Left cardiac atrium (tissue), 4 donors: ENCODE measurements around the gene TTF2. TPM values are rescaled to one million over a fixed set of nuclear protein-coding genes. Genes with fewer than 3 reads are reported as not detected.
A peak's percentile ranks its signal among the peaks of the same experiment; 100 is the strongest.

Experiments
- ATAC-seq, 2 donors: fragments of 200-7000 bp; cut with Tn5 transposase; one replicate each; pipeline ENCODE4 v1.9.1; 2020; ENCODE audit warnings: mild to moderate bottlenecking in 2 of 2, moderate library complexity in 2 of 2
- DNase-seq: peaks from one replicate; pipeline ENCODE4 v3.0.0-alpha.2; 2020
- intact Hi-C, 2 donors: fragments of 100-400 bp; cut with DNase I; formaldehyde crosslinking; loops; one replicate each; pipeline versions ENCODE4 v1.14.1 to v1.15.1; 2022 to 2023
- total RNA-seq, 2 donors: library from RNA; stranded (reverse); fragmentation: NEBNext Ultra II Directional; extraction: Animal tissue kit (Norgen Biotek cat#: 25700); gene quantifications; one replicate each; pipeline ENCODE4 v1.2.1, GENCODE V29; 2021
- donor health status: DM: no; HTN: yes; CAD: no.
- donor health status: DM: no; HTN: yes; CAD: no; lungs with severe emphysema.
- donor health status: DM: yes; HTN: yes; CAD: no.
- donor health status: Dilated cardiomyopathy.

TTF2 gene
- total RNA-seq, 2 donors from 2014 or later: 8.0 to 9.4 TPM

DNA sequence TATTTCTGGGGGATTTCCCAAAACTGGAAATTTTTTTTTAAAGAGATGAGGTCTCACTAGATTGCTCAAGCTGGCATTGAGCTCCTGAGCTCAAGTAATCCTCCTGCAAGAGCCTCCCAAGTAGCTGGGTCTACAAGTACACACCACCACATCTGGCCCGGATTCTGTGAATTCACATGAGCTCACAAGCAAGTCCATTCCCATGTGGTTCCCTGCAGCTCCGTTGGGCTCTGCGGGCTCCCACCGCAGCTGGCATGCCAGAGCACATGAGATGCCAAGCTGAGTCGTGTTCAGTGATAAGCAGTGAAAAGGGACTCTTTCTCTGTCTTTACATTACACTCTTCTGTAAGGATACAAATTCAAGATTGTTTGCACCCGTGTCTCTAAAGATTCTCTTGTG, 21.9 kb upstream of the TTF2 start:
- ATAC-seq (no peak), DNase-seq (no peak)
- intact Hi-C loops: no loop called here

DNA sequence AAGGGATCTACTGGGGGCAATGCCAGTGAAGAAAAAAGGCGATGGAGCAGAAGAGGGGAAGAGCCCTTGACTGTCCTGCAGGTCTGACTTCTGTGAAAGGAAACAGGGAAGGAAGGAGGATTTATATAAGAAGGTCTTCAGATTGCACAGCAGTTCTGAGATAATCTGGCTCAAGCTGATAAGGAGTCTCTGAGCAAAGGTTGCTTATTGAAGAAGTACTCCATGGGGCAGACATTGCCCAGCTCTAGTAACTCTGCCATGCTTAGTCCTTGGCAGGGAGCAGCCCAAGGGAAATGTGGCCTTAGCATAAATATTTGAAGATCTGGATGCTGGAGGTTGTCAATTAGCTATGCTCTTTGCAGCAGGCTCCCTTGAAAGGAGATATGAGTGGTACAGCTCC, 15.9 kb upstream of the TTF2 start:
- no peak for ATAC-seq
- intact Hi-C loops: loop anchor here in 1 of 2 donors (10.0 kb wide), 1 partner anchor 169 kb away; no protein-coding TSS in a partner anchor

DNA sequence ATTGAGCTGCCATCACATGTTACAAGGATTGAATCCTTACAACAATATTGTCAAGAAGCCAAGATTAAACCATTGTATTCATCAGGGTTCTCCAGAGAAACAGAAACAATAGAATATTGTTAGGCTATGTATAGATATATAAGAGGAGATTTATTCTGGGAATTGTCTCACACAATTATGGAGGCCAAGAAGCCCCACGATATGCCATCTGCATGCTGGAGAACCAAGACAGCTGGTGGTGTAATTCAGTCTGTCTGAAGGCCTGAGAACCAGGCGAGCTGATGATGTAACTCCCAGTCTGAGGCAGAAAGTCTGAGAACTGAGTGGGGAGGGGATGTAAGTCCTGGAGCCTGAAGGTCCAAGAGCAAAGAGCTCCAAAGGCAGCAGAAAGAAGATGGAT, 14.5 kb upstream of the TTF2 start:
- DNase-seq (no peak), ATAC-seq (no peak)
- intact Hi-C loops: loop anchor here in 1 of 2 donors (5.0 to 10.0 kb wide), 2 partner anchors 171 to 313 kb away; no protein-coding TSS in a partner anchor

More for the DNA sequence above, 15.9 kb upstream of the TTF2 start:
- no peak for DNase-seq

- ATAC-seq: no peak
- DNase-seq: no peak
- intact Hi-C loops: loop anchor here in 1 of 2 donors (5.0 to 10.0 kb wide), 2 partner anchors 172 to 314 kb away; no protein-coding TSS in a partner anchor
Observed at GRCh38 chr1:117046781-117047180, 13.3 kb upstream of the TTF2 start.

GRCh38 chr1:117047271-117047670, 12.9 kb upstream of the TTF2 start:
- ATAC-seq (no peak), DNase-seq (no peak)
- intact Hi-C loops: loop anchor here in 1 of 2 donors (5.0 to 10.0 kb wide), 2 partner anchors 172 to 315 kb away; no protein-coding TSS in a partner anchor

- no peak for DNase-seq
- intact Hi-C loops: loop anchor here in 1 of 2 donors (5.0 to 10.0 kb wide), 3 partner anchors 175 to 318 kb away; no protein-coding TSS in a partner anchor
- ATAC-seq: peak in 1 of 2 donors; percentile 69
Observed at GRCh38 chr1:117049857-117050256, 10.3 kb upstream of the TTF2 start.

- ATAC-seq (peak; percentile 54 to 57), DNase-seq (no peak)
- intact Hi-C loops: loop anchor here in 1 of 2 donors (5.0 kb wide), 1 partner anchor 199 kb away; no protein-coding TSS in a partner anchor
Observed at GRCh38 chr1:117051224-117052064, 8.7 kb upstream of the TTF2 start.

DNA sequence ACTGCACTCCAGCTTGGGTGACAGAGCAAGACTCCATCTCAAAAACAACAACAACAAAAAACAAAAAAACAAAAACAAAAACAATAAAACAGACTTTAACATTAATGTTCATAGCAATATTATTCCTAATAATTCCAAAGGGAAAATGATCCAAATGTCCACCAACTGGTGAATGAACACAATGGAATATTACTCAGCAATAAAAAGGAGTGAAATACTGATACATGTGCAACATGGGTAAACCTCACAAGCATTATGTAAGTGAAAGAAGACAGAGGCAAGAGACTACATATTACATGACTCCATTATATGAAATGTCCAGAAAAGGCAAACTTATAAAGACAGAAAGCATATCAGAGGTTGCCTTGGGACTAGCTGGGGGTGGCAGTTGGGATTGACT, 6.1 kb upstream of the TTF2 start:
- intact Hi-C loops: loop anchor here (2.0 to 5.0 kb wide), 2 partner anchors 202 to 317 kb away; no protein-coding TSS in a partner anchor
- DNase-seq (no peak), ATAC-seq (no peak)

GRCh38 chr1:117058810-117059209, 1.3 kb upstream of the TTF2 start:
- ATAC-seq: no peak
- intact Hi-C loops: loop anchor here in 1 of 2 donors (5.0 kb wide), 1 partner anchor 487 kb away; the partner anchor contains the start of gene CD58

GRCh38 chr1:117059334-117059677, 820 bp upstream of the TTF2 start:
- DNase-seq: peak; percentile 33
- ATAC-seq: peak in 1 of 2 donors; percentile 19
- intact Hi-C loops: loop anchor here in 1 of 2 donors (5.0 kb wide), 1 partner anchor 487 kb away; the partner anchor contains the start of gene CD58

More at GRCh38 chr1:117058810-117059209, 1.3 kb upstream of the TTF2 start:
- no peak for DNase-seq

DNA sequence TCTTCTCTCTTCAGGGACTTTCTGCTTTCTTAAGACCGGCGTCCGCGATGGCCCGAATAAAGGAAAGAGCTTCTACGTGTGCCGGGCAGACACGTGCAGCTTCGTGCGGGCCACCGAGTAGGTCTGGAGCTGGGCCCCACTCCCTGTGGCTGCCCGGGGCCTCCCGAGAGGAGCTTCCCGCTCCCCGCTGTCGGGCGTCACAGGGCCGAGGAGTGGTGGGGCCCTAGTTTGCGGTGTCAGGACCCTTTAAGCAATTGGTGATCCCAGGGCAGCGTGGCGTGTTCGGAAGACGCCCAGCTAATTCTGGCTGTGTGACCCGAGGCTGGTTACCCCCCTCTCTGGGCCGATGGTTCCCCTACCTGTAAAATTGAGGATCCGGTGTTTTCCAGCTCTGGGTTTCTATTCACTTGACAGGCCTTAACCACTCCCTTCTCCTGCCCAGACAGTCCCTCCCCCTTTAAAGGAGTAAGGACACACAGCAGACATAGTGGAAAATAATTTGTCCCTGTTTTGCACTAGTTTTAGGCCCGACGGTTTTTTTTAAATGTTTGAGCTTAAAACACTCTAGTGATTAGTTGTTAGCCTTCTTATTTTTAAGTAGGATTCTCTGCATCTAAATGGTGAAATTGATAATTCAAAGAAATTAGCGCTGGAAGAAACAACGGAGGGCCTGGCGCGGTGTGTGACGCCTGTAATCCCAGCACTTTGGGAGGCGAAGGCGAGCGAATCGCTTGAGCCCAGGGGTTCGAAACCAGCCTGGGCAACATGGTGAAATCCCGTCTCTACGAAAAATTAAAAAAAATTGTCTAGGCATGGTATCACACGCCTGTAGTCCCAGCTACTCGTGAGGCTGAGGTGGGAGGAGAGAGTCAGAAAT, 553 bp downstream of the TTF2 start:
- DNase-seq (no peak), ATAC-seq (peak; percentile 56 to 74)
- intact Hi-C loops: no loop called here

DNA sequence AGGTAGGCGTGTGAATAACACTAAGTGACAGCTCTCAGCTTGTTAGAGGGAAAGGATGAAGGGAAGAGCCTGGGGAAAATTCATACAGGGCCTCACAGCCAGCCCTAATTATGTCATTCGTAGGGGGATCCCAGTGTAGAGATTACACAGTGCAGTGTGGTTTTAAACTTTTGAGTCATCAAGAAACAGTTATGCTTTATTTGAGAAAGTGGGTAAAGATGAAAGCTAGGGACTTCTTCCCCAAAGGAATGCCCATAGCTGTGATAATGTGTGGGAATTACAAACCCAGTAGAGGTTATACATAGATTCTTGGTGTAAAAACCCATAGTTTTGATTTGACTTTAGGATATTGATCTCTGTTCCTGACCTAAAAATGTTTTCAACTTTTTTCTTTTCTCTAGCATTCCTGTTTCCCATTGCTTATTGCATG, 1.9 kb downstream of the TTF2 start:
- intact Hi-C loops: no loop called here
- no peak for DNase-seq
- no peak for ATAC-seq

GRCh38 chr1:117066367-117066766, 6.2 kb downstream of the TTF2 start:
- intact Hi-C loops: loop anchor here in 1 of 2 donors (5.0 kb wide), 1 partner anchor 61 kb away; no protein-coding TSS in a partner anchor
- no peak for DNase-seq
- no peak for ATAC-seq

DNA sequence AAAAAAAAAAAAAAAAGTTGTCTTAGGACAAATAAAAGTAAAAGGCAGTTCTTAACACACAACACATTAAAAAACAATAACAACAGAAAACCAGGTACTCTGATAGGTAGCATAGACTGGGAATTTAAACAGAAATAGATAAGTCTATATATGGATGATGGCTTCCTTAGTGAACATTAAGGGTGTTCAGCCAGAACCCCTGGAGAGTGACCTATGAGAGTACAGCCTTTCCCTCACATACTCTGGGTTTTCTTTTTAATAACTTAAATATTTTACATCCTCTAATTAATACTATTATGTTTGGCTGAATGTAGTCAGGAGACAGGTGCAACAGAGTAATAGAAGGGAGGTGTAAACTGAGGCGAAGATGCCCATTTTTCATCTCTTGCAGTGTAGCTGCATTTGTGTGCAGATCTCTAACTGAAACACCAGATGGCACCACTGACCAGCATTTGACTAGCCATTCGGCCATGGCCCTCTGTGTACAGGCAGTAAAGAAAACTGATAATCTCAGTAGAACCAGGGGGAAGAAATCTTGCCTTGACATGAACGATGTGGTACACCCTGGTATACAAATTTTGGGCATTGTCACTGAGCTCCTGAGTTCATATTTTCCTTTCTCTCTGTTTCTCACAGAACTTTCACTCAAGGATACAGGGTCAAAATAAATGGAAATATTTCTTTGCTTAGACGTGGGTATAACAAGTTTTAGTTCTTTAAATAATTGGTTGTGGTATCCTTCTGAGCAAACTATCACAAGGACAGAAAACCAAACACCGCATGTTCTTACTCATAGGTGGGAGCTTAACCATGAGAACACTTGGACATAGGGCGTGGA, 7.6 kb downstream of the TTF2 start:
- DNase-seq (peak; percentile 48), ATAC-seq (peak; percentile 87 to 90)
- intact Hi-C loops: loop anchor here (1.0 to 5.0 kb wide), 3 partner anchors 60 to 217 kb away; no protein-coding TSS in a partner anchor

DNA sequence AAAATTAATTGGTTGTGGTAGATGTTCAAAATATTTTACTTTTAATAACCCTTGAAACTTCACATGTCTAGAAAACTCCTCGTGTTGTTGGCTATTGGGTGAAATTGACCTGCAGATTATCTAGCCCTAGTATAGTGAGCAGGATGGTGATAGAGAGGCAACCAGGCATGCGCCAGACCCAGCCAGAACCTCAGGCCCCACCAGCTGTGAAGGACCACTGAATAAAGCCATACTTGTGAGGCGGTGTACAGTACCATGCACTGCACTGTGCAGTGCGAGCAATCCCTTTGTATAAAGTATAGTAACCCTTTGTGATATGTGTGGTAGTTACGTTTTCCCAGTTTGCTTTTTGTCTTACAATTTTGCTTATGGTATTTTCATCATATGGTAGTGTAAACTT, 8.5 kb downstream of the TTF2 start:
- ATAC-seq (peak in 1 of 2 donors; percentile 29), DNase-seq (no peak)
- intact Hi-C loops: loop anchor here (1.0 to 5.0 kb wide), 3 partner anchors 59 to 216 kb away; no protein-coding TSS in a partner anchor

GRCh38 chr1:117069220-117069844, 9.2 kb downstream of the TTF2 start:
- no peak for DNase-seq
- ATAC-seq: no peak
- intact Hi-C loops: loop anchor here in 1 of 2 donors (2.0 to 5.0 kb wide), 2 partner anchors 58 to 215 kb away; no protein-coding TSS in a partner anchor

DNA sequence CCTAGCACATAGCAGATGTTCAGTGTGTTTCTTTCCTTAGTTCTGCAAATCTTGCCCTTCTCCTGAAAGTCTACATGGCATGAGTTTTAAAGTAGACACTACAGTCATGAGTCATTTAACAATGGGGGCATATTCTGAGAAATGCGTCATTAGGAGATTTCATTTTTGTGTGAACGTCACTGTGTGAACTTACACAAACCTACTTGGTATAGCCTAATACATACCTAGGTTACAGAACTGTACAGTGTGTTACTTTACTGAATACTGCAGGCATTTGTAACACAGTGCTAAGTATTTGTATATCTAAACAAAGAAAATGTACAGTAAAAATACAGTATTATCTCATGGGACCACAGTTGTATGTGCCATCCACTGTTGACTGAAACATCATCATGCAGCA, 10.0 kb downstream of the TTF2 start:
- DNase-seq (no peak), ATAC-seq (no peak)
- intact Hi-C loops: no loop called here

GRCh38 chr1:117076648-117077047, 16.5 kb downstream of the TTF2 start:
- no peak for ATAC-seq
- no peak for DNase-seq
- intact Hi-C loops: no loop called here
